RPMI7951 (cell line): Measurements from ENCODE around the gene HSPA1A. TPM values are rescaled to one million over a fixed set of nuclear protein-coding genes. Genes with fewer than 3 reads are reported as not detected.

Experiments
- DNase-seq: peaks from one replicate; pipeline ENCODE4 v3.0.0-alpha.2; 2012; ENCODE audit warnings: low read depth
- total RNA-seq: library from RNA; depleted of rRNA; stranded (reverse); fragments of >200 nt; shearing (Covaris generic); gene quantifications from 2 replicates; pipeline ENCODE4 v1.2.3, GENCODE V29; 2014; rRNA removed

HSPA1A gene
- total RNA-seq, 1 experiment from 2014 or later: 141 TPM

DNA sequence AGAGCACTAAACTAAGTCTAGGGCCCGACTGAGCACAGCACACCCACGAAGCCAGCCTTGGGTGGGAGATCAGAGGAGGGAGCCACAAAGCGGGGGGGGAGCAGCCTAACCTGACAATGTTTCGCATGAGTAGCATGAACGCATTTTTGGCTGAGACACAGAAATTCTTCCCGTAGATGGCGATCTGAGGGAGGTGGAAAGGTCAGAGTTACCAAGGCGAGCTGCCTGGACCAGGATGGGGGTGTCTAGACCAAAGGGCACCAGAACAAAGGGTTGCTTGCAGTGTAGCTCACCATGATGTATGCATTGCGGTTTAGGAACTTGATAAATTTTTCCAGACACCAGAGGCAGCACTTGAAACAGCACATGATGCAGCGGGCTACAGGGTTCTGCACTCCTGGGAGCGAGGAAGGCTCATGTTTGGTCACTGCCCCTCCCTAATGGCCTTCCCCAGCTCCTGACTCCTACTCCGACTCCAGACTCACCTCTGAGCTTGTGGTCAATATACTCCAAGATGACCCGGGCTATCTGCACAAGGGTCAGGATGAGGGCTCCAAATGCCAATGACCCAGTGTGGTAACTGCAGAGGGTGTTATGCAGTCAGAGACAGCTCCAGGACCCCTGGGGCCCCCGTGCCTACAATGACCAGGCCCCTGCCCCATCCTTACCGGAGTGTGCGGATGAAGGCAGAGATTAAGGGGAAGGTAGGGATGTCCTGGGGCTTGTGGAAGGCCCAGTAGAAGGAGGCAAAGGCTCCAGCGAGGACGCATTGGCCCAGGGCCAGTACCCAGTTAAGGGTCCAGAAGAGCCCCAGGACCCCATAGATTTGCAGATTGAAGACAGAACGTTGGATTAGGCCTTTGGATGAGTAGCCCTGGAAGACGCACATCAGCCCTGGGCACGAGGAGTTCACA, 50.1 kb downstream of the HSPA1A start:
- no peak for DNase-seq

Other genes starting within 250 kb of the HSPA1A start
- gene LTA, start 243.3 kb upstream of the HSPA1A start, total RNA-seq: not detected in 2 replicates
- gene TNF, start 240.0 kb upstream of the HSPA1A start, total RNA-seq: 1.7 TPM in 2 replicates
- not detected in 2 replicates for gene LTB, start 233.1 kb upstream of the HSPA1A start, total RNA-seq
- not detected in 2 replicates for gene LST1, start 229.3 kb upstream of the HSPA1A start, total RNA-seq
- 0.36 TPM in 1 of 2 replicates, not detected in the other for gene NCR3, start 222.5 kb upstream of the HSPA1A start, total RNA-seq
- not detected in 2 replicates for gene AIF1, start 200.3 kb upstream of the HSPA1A start, total RNA-seq
- gene PRRC2A, start 194.8 kb upstream of the HSPA1A start, total RNA-seq: 52.8 and 53.7 TPM in 2 replicates
- gene BAG6, start 162.9 kb upstream of the HSPA1A start, total RNA-seq: 124 and 161 TPM in 2 replicates
- gene APOM, start 159.6 kb upstream of the HSPA1A start, total RNA-seq: 2.5 and 3.4 TPM in 2 replicates
- gene C6orf47, start 154.8 kb upstream of the HSPA1A start, total RNA-seq: 13.9 and 18.6 TPM in 2 replicates
- 20.0 and 22.5 TPM in 2 replicates for gene GPANK1, start 150.5 kb upstream of the HSPA1A start, total RNA-seq
- gene CSNK2B, start 149.5 kb upstream of the HSPA1A start, total RNA-seq: 371 and 469 TPM in 2 replicates
- gene LY6G5B, start 145.6 kb upstream of the HSPA1A start, total RNA-seq: 0.36 and 1.3 TPM in 2 replicates
- gene LY6G5C, start 134.5 kb upstream of the HSPA1A start, total RNA-seq: 2.9 and 3.2 TPM in 2 replicates
- gene ABHD16A, start 112.2 kb upstream of the HSPA1A start, total RNA-seq: 36.7 and 36.9 TPM in 2 replicates
- not detected in 2 replicates for gene LY6G6F, start 108.7 kb upstream of the HSPA1A start, total RNA-seq
- not detected in 2 replicates for gene LY6G6D, start 100.2 kb upstream of the HSPA1A start, total RNA-seq
- gene LY6G6C, start 93.8 kb upstream of the HSPA1A start, total RNA-seq: not detected in 2 replicates
- gene MPIG6B, start 92.2 kb upstream of the HSPA1A start, total RNA-seq: not detected in 2 replicates
- 39.4 and 53.3 TPM in 2 replicates for gene DDAH2, start 86.2 kb upstream of the HSPA1A start, total RNA-seq
- 1,387 and 1,552 TPM in 2 replicates for gene CLIC1, start 79.0 kb upstream of the HSPA1A start, total RNA-seq
- 14.1 and 17.8 TPM in 2 replicates for gene MSH5, start 75.5 kb upstream of the HSPA1A start, total RNA-seq
- gene SAPCD1, start 52.9 kb upstream of the HSPA1A start, total RNA-seq: 0.72 and 2.7 TPM in 2 replicates
- 0.10 and 0.36 TPM in 2 replicates for gene VWA7, start 38.2 kb upstream of the HSPA1A start, total RNA-seq
- 26.4 and 33.6 TPM in 2 replicates for gene VARS1, start 19.8 kb upstream of the HSPA1A start, total RNA-seq
- 145 and 164 TPM in 2 replicates for gene LSM2, start 8.6 kb upstream of the HSPA1A start, total RNA-seq
- 0.68 and 0.84 TPM in 2 replicates for gene HSPA1L, start 260 bp upstream of the HSPA1A start, total RNA-seq
- gene HSPA1B, start 12.2 kb downstream of the HSPA1A start, total RNA-seq: 82.1 and 101 TPM in 2 replicates
- gene NEU1, start 47.3 kb downstream of the HSPA1A start, total RNA-seq: 55.3 and 66.7 TPM in 2 replicates
- gene SLC44A4, start 63.5 kb downstream of the HSPA1A start, total RNA-seq: 1.5 TPM in 1 of 2 replicates, not detected in the other
- 38.6 and 46.1 TPM in 2 replicates for gene EHMT2, start 82.2 kb downstream of the HSPA1A start, total RNA-seq
- 1.2 and 1.4 TPM in 2 replicates for gene ZBTB12, start 86.5 kb downstream of the HSPA1A start, total RNA-seq
- not detected in 2 replicates for gene C2, start 112.2 kb downstream of the HSPA1A start, total RNA-seq
- 0.72 and 1.8 TPM in 2 replicates for gene CFB, start 130.6 kb downstream of the HSPA1A start, total RNA-seq
- 235 and 246 TPM in 2 replicates for gene NELFE, start 143.4 kb downstream of the HSPA1A start, total RNA-seq
- gene SKIC2, start 143.6 kb downstream of the HSPA1A start, total RNA-seq: 30.4 and 36.5 TPM in 2 replicates
- gene DXO, start 156.6 kb downstream of the HSPA1A start, total RNA-seq: 21.0 and 27.8 TPM in 2 replicates
- 0.96 and 1.3 TPM in 2 replicates for gene C4A, start 166.5 kb downstream of the HSPA1A start, total RNA-seq
- gene C4B, start 199.3 kb downstream of the HSPA1A start, total RNA-seq: 0.68 and 0.72 TPM in 2 replicates
- not detected in 2 replicates for gene CYP21A2, start 222.9 kb downstream of the HSPA1A start, total RNA-seq